ENCODE measurements around the gene NLN.
A peak's percentile ranks its signal among the peaks of the same experiment; 100 is the strongest.
"Not testable (repeated sequence)": the region's sequence is repeated elsewhere in the genome, so short reads cannot be mapped to it uniquely, and the experiment has no call there.

Gene NLN

DNA sequence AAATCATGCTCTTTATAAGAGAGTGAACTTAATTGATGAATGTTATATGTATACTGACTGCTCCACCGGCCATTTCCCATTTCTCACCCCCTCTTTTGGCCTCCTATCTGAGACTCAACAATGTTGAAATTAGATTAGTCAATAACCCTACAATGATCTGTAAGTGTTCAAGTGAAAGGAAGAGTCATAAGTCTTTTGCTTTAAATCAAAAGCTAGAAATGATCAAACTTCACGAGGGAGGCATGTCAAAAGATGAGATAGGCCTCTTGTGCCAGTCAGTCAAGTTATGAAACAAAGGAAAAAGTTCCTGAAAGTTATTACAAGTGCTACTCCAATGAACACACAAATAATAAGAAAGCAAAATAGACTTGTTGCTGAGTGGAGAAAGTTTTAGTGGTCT is 83.1 kb downstream of the NLN start:
- DNase-seq (ENCODE audit: insufficient read length, low spot score): no peak
- no peak for FAIRE-seq

DNA sequence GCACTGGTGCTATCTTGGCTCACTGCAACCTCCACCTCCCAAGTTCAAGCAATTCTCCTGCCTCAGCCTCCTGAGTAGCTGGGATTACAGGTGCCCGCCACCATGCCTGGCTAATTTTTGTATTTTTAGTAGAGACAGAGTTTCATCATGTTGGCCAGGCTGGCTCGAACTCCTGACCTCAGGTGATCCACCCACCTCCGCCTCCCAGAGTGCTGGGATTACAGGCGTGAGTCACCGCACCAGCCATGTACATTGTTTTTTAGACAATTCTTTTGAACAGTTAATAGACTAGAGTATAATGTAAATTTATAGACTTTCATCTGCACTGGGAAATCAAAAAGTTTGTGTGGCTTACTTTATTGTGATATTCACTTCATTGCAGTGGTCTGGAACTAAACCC is 85.5 kb downstream of the NLN start:
- FAIRE-seq; DNase-seq (ENCODE audit: insufficient read length, low spot score): not testable (repeated sequence)

DNA sequence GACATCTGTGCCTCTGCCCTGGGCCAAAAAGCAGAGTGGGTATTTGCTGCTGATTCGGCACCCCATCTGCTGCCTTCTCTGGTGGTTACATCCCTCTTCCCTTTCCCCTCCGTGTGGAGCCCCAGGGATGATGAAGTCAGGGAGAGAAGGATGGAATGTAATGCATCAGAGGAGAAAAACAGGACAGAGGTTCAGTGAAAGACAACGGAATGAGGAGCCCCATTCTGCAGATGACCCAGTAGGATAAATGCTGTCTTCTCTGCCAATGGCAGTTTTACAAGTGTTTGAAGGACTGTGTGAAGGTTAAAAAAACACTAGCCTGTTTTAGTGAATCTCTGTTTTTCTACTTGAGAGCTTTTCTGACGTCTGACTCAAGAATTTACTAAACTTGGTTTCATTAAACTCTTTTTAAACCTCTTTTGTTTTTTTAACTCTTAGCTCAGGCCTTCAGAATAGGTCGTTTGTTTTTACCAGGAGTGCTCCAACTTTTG is 86.3 kb downstream of the NLN start:
- DNase-seq (ENCODE audit: insufficient read length, low spot score): no peak
- FAIRE-seq: no peak

DNA sequence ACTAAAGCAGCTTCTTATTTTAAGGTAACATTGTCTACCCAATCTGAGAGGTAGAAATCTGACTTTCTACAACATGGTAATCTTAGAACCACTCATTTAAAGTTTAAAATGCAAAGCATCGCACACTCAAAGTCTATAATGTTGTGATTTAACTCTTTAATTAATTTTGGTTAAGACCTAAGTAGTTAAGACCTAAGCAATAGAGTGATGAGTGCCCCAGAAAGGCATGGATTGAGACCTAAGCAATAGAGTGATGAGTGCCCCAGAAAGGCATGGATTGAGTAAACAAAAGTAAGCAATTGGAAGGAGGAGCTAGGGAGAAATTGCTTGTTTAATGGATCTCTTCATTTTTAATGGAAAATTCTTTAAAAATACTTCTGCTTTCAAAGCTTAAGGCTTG is 86.8 kb downstream of the NLN start:
- FAIRE-seq: no peak
- DNase-seq (ENCODE audit: insufficient read length, low spot score): no peak

DNA sequence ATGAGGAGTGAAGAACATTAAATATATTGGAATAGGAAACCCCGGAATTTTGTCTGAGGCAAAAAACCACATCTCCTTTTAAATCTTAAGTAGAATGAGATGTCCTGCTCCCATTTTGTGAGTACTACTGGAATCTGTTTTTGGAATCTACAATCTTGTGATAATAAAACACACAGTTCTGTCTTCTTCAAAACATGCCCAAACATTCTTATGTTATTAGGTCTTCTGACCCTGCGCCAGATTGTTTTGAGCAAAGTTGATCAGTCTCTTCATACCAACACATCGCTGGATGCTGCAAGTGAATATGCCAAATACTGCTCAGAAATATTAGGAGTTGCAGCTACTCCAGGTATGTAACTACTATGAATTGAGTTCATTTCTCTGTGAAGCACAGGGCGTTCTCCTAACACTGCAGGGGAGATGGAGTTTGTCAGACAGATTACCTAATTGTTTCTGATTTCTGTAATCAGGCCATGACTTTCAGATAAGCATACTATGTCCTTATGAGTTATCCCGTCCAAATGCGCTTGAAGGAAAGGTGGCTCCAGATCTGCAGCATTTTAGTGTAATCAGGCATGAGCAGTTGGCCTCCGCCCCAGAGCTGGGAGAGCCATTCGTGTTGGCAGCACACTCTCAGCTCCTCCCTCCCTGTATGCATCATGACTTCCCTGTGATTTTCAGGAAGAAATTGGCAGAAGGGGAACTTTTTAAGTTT is 88.0 kb downstream of the NLN start:
- DNase-seq (ENCODE audit: insufficient read length, low spot score) (no peak), FAIRE-seq (no peak)

DNA sequence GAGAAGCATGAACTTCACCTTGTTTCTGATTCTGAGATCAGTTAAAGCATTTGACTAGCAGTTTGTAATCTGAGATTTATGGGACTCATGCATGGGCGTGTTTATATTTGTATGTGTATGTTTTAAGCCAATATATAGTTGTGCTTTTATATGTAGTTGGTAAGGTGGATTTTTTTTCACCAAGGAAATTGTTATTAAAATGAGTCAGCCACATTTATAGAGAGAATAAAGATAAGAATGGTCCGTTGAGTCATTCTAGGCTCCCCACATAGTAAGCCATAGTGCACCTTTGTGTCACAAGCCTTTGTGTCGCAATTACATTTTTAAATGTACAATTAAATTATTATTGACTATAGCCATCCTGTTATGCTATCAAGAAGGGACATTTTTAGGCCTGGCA is 89.0 kb downstream of the NLN start:
- DNase-seq (ENCODE audit: insufficient read length, low spot score) (peak; percentile 26), FAIRE-seq (no peak)

DNA sequence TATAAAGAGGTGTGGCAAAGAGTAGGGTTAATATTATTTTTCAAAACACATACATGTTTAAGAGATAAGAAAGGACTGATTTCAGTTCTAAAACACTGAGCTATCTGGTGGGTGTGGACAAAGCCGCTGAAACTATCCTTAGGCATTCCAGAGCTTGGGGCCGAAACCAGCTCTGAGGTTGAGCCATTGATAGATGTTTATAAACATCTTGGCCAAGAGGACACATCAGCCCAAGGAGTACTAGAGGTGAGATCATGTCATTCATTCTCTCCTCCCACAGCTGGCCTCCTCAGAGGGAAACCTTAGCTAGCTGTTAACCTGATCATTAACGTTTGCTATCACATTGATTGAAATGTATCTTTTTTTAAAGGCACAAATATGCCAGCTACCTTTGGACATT is 89.9 kb downstream of the NLN start:
- FAIRE-seq (peak; percentile 46), DNase-seq (ENCODE audit: insufficient read length, low spot score) (peak; percentile 22)

DNA sequence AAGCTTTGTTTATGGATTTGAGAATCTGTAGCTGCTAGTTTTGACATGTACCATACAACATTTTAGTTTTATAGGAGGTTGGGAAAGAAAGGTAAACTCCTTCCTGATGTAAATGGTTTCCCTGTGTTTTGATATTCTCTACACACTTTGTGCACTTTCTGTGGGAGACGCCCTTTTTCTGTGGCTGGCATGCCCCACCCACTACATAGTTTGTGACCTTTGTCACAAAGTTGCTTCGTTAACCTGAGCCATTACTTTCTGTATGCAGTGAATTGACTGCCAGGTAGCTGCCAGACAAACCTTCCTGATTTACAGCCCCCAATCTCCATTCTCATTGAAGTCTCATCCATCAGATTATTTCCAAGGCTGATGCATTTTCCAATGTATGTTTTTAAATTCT is 90.6 kb downstream of the NLN start:
- DNase-seq (ENCODE audit: insufficient read length, low spot score) (no peak), FAIRE-seq (no peak)

DNA sequence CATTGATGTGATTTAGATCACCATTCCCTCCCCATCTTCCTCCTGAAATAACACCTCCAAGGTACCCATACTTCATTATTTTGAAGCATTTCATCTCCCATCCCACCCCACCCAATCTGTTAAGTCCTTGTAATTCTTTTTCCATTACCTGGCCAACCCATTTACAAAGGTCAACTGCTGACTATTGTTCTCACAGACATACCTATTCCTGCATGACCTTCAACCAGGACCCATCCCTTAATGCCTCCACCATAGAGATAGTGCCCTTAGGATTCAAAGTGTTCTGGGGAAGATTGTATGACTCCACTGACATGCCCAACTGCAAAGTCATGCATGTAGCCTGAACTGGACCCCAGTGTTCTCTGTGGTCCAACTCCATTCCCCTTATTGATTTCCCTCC is 91.2 kb downstream of the NLN start:
- FAIRE-seq (no peak), DNase-seq (ENCODE audit: insufficient read length, low spot score) (no peak)

DNA sequence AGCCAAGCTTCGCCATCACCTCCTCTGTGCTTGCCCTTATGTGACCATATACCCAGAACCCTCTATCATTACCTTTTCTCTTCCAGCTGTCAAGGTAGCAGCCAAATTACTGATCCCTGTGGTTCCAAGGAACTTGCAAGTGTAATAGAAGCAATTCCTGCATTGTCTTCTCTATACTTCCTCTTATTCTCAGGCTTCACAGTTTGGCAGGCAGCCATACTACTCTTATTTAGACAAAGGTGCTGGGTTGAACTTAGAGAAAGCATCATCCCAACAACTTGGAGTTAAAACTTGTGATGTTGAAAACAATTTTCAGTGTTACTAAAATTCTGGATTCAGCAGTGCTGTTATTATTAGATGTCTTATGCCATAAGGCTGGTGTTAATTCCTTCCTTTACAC is 93.2 kb downstream of the NLN start:
- DNase-seq (ENCODE audit: insufficient read length, low spot score) (no peak), FAIRE-seq (no peak)

DNA sequence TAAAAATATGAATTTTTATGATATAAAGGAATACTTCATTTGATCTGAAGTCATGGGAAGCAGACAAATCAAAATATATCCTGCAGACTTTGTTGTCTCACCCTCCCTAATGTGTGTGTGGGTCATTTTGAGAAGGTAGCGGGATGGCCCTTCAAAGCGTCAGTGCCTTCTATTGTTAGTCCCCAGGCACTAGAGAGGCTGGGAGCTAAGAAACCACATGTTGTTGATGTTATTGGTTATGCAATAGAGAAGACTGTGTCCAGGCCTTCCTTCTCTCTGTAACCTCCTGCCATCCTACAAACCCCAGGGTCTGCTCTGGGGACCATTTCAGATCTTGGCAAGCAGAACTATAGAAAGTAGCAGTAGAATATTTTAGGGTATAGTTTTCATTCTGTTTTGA is 94.7 kb downstream of the NLN start:
- FAIRE-seq (no peak), DNase-seq (ENCODE audit: insufficient read length, low spot score) (no peak)

DNA sequence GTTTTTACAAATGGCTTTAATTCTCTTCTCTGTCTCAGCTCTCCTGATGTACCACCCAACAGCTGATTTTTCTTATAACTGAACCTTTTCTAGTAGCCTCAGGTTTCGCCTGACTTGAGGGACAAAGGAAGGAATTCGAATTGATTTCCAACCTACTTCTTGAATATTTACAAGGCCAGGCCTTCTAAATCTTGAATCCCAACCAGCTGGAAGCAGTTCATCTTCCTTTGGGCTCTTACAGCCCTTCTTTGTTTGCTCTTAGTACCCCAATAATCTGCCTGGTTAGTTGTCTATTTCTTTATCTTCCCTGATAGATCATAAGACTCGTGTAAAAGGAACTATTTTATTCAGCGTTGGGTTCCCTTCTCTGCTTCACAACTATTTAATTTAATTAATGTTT is 95.9 kb downstream of the NLN start:
- FAIRE-seq (no peak), DNase-seq (ENCODE audit: insufficient read length, low spot score) (no peak)

DNA sequence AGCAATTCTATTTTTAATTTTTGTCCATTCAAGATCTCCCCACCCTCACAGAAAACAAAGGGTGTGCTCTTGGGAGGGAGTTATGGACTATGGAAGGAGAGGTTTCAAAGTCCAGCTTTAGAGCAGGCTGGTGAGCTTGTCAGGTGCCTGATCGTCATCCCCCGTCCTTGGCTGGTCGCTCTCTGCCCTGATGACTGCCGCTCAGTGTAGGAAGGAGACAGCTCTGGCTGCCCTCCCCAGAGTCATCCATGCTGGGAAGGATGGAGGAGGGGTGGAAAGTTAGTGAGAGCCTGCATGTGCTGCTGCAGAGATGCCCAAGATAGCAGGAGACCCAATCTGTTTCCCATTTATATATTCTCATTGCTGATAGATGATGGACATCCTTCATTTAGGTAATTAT is 96.6 kb downstream of the NLN start:
- DNase-seq (ENCODE audit: insufficient read length, low spot score) (no peak), FAIRE-seq (no peak)

DNA sequence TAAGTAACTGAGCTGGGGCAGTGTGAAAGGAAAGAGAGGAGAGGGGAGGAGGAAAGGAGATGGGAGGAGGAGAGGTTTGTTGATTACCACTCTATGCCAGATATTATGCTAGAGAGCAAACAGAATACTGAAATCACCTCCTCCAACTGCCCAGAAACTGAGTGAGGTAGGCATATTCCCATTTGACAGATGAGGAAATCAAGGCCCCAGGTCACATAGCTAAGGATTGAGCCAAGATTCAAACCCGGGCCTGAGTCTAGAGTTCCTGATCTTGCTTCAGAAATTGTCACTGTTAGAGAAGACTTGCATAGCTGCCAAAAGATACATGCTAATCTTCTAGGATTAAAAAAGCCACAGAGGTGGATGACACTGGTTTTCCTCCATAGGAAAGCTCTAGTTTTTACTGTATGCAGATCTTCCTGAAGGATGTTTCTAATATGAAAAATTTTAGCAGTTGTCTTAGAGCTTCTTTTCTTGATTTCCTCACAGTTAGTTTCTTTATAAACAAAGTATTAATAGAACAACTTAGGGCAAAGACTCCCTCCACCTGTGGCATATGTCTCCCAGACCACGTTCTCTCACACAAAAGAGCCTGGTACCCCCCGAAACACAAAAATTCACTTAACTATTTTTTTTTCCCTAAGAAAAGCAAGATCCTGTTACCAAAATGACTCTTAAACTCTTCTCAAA is 97.4 kb downstream of the NLN start:
- FAIRE-seq (no peak), DNase-seq (ENCODE audit: insufficient read length, low spot score) (no peak)

DNA sequence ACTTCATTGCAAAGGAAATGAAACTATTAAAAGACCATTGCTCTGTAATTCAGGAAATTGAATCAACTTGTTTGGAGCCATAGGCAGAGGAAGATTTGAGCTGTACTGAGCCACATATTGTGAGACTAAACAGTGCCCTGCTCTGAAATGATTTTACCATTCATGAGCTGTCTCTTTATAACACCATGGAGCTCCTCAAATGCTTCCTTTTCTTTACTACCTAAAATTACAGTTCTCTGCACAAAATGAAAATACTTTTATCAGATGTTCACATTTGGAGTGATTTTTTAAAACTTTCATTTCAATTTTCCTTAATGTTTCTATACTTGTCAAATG is 97.9 kb downstream of the NLN start:
- DNase-seq (ENCODE audit: insufficient read length, low spot score): no peak
- FAIRE-seq: no peak

DNA sequence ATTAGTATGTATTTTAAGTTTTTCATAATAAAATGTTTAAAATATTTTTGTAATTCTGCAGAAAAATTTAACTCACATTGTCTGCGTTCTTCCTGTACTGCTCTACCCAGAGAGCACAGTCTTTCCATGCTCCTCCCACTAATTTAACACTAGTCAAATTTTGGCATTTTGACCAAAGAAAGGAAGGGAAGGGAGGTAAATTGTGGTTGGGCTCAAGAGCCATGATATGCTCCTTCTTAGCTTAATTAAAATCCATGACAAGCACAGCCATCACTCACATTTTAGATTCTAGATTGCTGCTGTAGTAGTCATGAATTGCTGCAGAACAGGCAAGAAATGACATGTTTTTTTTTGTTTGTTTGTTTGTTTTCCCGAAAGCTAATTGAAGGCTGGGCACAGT is 98.4 kb downstream of the NLN start:
- DNase-seq (ENCODE audit: insufficient read length, low spot score) (no peak), FAIRE-seq (no peak)

DNA sequence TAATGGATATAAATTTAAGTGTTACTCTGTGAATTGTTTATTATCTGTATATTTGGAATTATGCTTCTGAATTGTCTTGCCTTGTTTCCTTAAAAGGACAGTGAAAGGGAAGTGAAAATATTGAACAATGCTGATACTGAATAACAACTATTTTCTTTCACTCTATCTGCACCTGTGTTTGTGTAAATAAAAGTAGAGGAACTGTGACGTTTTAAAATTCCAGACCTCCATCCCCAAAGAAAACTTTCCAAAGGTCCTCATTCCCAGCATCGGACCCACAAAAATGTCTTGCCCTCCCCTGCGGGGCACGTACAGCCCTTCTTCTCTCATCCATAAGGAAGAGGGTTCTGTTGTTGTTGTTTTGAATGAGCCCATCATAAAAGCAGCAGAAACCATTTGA is 100.0 kb downstream of the NLN start:
- DNase-seq (ENCODE audit: insufficient read length, low spot score): no peak
- FAIRE-seq: no peak

DNA sequence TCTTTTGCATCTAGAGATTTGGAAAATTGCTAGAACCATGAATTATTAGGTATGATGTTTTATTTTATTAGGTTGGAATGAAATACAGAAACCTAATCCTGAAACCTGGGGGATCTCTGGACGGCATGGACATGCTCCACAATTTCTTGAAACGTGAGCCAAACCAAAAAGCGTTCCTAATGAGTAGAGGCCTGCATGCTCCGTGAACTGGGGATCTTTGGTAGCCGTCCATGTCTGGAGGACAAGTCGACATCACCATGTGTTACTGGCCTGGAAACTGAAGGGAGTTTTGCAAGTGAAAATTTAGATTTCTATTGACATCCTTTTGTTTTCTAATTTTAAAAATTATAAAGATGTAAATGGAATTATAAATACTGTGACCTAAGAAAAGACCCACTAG is 100.7 kb downstream of the NLN start:
- FAIRE-seq: no peak
- no peak for DNase-seq (ENCODE audit: insufficient read length, low spot score)

DNA sequence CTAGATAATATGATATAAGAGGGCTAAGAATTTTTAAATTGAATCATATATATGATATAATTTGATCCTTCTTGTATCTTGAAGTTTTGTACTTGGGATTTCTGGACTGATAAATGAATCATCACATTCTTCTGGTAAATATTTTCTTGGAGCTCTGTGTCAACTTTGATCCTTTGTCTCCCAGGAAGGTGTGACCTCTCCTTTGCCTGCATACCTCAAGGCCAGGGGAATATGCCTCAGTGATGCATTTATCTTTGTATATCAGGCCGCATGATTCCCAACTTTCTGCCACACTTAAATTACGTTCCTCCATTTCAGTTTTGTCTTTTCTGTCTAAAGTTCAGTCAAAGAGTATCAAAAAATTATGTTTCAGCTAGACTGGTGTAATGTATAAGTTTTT is 101.2 kb downstream of the NLN start:
- DNase-seq (ENCODE audit: insufficient read length, low spot score) (peak; percentile 36), FAIRE-seq (peak; percentile 52)

DNA sequence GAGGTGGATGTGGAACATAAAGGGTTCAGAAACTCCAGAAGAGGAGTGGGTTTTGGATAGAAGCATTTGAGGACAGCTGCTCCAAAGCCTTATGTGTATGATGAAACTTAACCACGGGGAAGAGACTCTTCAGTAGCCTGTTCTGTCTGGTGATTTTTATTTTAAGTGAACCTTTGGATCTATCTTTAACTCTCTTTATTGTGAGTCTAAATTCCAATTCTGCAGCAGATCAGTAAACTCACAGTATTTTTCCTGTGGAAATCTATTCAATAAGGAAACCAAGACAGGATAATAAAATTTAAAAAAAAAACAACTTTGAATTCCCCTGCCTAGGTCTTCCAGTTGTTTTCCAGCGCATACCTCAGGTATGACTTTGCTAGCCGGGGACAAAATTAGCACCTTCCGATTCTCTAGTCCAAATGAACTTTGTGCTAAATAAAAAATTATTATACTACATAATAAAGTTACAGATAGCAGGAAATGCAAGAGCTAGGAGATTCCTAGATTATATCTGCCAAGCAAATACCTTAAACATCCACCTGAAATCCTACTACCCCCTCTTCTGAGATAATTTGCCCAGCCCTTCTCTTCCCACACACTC is 101.9 kb downstream of the NLN start:
- no peak for DNase-seq (ENCODE audit: insufficient read length, low spot score)
- no peak for FAIRE-seq

DNA sequence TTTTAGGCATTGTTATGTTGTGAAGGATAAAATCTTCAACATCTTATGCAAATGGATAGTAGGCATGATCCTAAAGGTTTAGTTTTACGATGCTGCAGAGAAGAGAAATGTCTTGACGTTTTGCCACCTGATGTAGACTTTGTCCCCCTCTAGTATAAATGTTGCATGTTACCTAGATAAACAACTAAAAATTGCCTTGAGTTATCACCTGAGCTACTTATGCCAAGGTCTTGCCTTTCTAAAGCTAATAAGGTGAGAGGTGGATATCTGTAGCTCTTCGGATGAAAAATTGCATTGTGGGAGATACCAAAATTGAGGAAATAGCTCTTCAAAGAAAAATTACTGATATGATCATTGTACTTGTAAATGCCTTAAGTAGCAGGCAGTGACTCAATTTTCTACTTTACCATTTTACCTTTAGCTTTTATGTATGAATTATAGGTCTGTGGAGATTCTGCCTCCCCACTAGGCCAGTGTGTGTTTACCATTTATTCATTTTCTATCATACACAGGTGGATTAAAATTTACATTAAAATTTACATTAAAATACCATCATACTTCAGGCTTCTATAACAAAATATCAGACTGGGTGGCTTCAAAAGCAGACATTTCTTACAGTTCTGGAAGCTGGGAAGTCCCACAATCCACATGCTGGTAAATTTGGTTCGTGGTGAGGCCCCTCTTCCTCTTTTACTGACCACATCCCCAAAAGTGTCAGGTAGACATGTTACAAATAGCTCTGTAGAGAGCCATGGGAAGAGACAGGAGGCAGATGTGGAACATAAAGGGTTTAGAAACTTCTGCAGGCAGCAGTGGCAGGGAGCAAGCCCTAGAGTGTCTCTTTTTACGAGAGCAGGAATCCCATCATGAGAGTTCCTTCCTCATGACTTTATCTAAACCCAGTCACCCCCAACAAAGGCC is 103.7 kb downstream of the NLN start:
- DNase-seq (ENCODE audit: insufficient read length, low spot score) (no peak), FAIRE-seq (no peak)
